Measurements from ENCODE around the gene TMEM11. TPM values are rescaled to one million over a fixed set of nuclear protein-coding genes. Genes with fewer than 3 reads are reported as not detected.
A peak's percentile ranks its signal among the peaks of the same experiment; 100 is the strongest.

The TMEM11 gene
- total RNA-seq, 1 donor from 2014 or later = 22.2 TPM

DNA sequence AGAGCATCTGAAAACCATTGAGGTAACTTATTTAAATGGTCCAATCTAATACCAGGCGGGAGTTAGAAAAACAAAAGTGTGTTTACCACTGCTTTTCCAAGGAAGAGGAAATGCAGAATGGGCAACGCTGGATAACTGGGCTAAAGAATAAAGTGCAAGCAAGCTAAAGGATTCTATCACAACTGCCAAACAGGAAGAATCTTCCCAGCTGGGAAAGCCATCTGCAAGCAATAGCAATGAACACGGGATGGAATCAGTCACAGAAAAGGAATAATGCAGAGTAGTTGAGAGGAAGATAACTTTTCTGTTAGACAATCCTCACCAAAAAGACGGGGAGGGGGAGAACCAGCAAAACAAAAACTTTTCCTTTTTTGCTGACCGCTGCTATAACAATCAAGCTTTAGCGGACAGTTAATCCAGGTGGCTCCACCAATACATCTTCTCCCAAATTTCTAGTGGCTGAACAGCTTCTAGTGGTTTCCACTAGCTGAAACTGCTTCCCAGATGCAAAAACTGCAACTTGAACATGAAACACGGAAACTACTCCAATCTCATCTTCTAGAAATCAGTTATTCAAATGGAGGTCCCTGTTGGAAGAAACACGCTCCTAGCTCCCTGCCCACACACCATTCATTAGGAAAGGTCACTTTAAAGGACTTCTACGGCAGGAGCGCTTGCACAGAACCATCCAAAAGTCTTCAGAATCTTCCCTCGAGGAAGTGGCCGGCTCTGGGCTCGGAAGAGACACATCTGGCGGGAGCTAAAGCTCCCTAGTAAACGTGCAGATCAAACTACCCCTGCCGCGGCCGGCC is 929 bp downstream of the TMEM11 start:
- H3K4me1 Mint-ChIP-seq (ENCODE audit: low read depth) = peaks cover 26% of the 10 kb centered on the region
- TF ChIP-seq, protein P1, sequence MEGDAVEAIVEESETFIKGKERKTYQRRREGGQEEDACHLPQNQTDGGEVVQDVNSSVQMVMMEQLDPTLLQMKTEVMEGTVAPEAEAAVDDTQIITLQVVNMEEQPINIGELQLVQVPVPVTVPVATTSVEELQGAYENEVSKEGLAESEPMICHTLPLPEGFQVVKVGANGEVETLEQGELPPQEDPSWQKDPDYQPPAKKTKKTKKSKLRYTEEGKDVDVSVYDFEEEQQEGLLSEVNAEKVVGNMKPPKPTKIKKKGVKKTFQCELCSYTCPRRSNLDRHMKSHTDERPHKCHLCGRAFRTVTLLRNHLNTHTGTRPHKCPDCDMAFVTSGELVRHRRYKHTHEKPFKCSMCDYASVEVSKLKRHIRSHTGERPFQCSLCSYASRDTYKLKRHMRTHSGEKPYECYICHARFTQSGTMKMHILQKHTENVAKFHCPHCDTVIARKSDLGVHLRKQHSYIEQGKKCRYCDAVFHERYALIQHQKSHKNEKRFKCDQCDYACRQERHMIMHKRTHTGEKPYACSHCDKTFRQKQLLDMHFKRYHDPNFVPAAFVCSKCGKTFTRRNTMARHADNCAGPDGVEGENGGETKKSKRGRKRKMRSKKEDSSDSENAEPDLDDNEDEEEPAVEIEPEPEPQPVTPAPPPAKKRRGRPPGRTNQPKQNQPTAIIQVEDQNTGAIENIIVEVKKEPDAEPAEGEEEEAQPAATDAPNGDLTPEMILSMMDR (IDR thresholded peaks at IDR 0.05; ENCODE audit: unreplicated experiment) = no peak
- no peak for DNase-seq (ENCODE audit: low spot score, unreplicated experiment)
- H3K4me3 Mint-ChIP-seq (ENCODE audit: low read depth) = peak overlapping the region; percentile 82
- no peaks in the 10 kb centered on the region for H3K9me3 Mint-ChIP-seq (ENCODE audit: low read depth)
- H3K27me3 Mint-ChIP-seq = no peaks in the 10 kb centered on the region
- peaks cover 2% of the 10 kb centered on the region for H3K36me3 Mint-ChIP-seq (ENCODE audit: insufficient read depth)
- H3K27ac Mint-ChIP-seq = peak overlapping the region; percentile 98

DNA sequence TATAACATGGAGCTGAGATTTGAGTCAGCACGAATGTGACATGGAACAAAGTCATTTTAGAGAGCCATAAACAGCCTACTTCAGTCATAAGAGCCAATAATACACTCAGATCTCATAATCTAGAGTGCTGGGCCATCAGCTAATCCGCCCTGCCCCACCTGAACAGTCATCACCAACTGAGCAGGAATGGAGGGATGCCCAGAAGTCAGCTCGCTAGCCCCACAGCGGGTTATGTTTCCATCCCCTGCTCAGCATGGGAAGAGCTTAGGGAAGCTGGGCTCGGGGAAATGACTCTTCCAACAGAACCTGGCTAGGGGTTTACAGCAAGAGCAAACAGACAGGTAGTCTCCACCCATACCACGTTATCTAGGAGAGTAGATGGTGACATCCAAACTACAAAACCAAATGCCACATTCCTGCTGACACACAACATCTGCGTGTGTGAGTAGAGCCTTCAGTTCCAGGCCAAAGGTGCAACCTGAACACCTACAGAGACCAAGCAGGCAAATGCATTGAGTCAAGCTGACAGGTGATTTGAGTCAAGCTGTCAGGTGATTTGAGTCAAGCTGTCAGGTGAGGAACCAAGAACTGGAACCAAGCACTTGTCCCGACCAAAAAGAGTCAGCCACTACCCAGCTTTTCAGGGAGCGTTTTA is 2.0 kb downstream of the TMEM11 start:
- peak overlapping the region; percentile 59 for H3K27ac Mint-ChIP-seq
- H3K4me3 Mint-ChIP-seq (ENCODE audit: low read depth) = peak overlapping the region; percentile 82
- H3K4me1 Mint-ChIP-seq (ENCODE audit: low read depth) = peaks cover 26% of the 10 kb centered on the region
- peaks cover 4% of the 10 kb centered on the region for H3K36me3 Mint-ChIP-seq (ENCODE audit: insufficient read depth)
- no peaks in the 10 kb centered on the region for H3K9me3 Mint-ChIP-seq (ENCODE audit: low read depth)
- DNase-seq (ENCODE audit: low spot score, unreplicated experiment) = no peak
- TF ChIP-seq, protein P1 (IDR thresholded peaks at IDR 0.05; ENCODE audit: unreplicated experiment) = no peak
- H3K27me3 Mint-ChIP-seq = no peaks in the 10 kb centered on the region

DNA sequence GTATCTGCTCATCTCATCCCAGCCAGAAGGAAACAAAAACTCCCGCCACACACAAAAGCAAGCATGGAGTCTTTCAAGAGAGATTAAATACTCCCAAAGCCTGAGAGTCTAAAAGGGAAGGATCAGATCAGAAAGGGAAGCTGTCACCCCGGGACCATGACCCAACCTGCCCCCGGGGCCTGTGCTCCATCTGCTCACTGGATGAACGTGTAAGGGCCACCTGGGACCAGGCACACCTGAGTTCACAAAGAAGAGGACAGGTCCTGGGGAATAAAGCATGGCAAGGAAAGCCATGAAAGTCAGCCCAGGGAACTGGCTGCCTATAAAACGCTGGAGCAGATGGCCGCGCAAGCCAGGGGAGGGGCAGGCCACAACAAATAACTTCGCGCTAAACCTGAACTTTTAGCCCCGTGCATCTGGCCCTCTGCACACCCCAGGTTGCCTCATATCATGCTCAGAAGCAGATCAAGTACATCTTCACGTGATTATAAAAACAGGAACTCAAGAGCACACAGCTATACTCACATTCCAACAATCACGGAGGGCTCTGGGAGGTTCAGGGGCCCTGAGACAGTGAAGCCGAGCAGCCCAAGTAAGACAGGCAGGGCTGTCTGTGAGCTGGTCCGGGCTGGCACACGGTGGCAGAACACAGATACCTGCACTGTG is 3.4 kb downstream of the TMEM11 start:
- Mint-ChIP-seq H3K27me3 (no peaks in the 10 kb centered on the region), H3K4me1 (ENCODE audit: low read depth) (peaks cover 26% of the 10 kb centered on the region), H3K27ac (peak overlapping the region; percentile 62), H3K36me3 (ENCODE audit: insufficient read depth) (peaks cover 5% of the 10 kb centered on the region), H3K9me3 (ENCODE audit: low read depth) (no peaks in the 10 kb centered on the region), H3K4me3 (ENCODE audit: low read depth) (no peak overlapping the region)
- DNase-seq (ENCODE audit: low spot score, unreplicated experiment) = no peak
- TF ChIP-seq, protein P1 (IDR thresholded peaks at IDR 0.05; ENCODE audit: unreplicated experiment) = no peak

DNA sequence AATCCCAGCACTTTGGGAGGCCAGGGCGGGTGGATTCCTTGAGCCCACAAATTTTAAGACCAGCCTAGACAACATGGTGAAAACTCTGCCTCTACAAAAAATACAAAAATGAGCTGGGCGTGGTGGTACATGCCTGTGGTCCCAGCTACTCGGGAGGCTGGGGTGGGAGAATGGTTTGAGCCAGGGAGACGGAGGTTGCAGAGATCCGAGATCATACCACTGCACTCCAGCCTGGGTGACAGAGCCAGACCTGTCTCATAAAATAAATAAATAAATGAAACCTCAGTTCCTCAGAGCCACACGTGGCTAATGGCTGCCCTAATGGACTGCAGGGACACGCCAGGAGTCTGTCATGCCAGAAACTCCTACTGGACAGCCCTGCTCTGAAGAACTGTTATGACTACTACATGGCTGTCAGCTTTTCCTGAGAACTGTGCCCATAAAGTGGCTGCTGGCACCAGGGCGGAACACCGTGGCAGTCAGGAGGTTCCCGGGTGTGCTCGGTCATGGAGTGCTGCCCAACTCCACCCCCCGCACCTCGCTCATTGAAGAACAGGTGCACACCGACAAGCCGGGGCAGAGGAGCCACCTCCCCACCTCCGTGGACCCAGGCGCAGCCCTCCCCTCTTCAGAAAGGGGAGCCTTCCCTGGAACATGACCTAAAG is 4.3 kb downstream of the TMEM11 start:
- H3K9me3 Mint-ChIP-seq (ENCODE audit: low read depth) = no peaks in the 10 kb centered on the region
- peak overlapping the region; percentile 62 for H3K27ac Mint-ChIP-seq
- DNase-seq (ENCODE audit: low spot score, unreplicated experiment) = no peak
- peaks cover 5% of the 10 kb centered on the region for H3K36me3 Mint-ChIP-seq (ENCODE audit: insufficient read depth)
- H3K4me1 Mint-ChIP-seq (ENCODE audit: low read depth) = peaks cover 18% of the 10 kb centered on the region
- H3K4me3 Mint-ChIP-seq (ENCODE audit: low read depth) = no peak overlapping the region
- TF ChIP-seq, protein P1 (IDR thresholded peaks at IDR 0.05; ENCODE audit: unreplicated experiment) = no peak
- no peaks in the 10 kb centered on the region for H3K27me3 Mint-ChIP-seq

DNA sequence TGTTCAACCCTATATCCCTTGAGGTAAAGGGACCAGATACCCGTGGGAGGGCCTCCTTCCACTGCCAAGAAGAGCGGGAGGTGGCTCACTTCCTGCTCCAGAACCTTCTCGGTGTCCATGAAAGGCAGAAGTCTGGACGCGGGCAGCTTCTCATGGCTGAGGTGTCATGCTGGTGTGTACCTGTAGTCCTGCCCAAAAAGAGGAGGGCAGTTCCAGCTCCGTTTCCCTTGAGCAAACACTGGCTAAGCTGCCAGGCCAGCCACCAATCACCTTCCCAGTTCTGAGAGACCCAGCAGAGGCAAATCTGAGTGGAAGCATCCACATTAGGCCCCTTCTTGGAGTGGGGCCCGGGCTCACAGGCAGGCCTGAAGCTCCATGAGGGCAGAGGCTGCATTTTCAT is 5.6 kb downstream of the TMEM11 start:
- H3K27me3 Mint-ChIP-seq = no peaks in the 10 kb centered on the region
- peaks cover 17% of the 10 kb centered on the region for H3K4me1 Mint-ChIP-seq (ENCODE audit: low read depth)
- H3K9me3 Mint-ChIP-seq (ENCODE audit: low read depth) = no peaks in the 10 kb centered on the region
- H3K36me3 Mint-ChIP-seq (ENCODE audit: insufficient read depth) = peaks cover 5% of the 10 kb centered on the region
- DNase-seq (ENCODE audit: low spot score, unreplicated experiment) = no peak
- TF ChIP-seq, protein P1 (IDR thresholded peaks at IDR 0.05; ENCODE audit: unreplicated experiment) = no peak
- no peak overlapping the region for H3K27ac Mint-ChIP-seq
- H3K4me3 Mint-ChIP-seq (ENCODE audit: low read depth) = no peak overlapping the region

Data from progenitor cell of endocrine pancreas (in vitro differentiated cells).